Head of caudate nucleus (tissue), 42 donors: ENCODE data around the gene ETV3.
A peak's percentile ranks its signal among the peaks of the same experiment; 100 is the strongest.
"Not testable (repeated sequence)": the region's sequence is repeated elsewhere in the genome, so short reads cannot be mapped to it uniquely, and the experiment has no call there.

ENCODE experiments used
- DNase-seq, 42 donors: peaks; one replicate each; pipeline versions ENCODE4 v3.0.0 to v3.0.0-alpha.2; 2020 to 2021; ENCODE audit warnings: mixed read lengths in 7 of 42
- intact Hi-C: fragments of 100-400 bp; cut with DNase I; formaldehyde crosslinking; loops from one replicate; pipeline ENCODE4 v1.15.0; 2022

The ETV3 gene

DNA sequence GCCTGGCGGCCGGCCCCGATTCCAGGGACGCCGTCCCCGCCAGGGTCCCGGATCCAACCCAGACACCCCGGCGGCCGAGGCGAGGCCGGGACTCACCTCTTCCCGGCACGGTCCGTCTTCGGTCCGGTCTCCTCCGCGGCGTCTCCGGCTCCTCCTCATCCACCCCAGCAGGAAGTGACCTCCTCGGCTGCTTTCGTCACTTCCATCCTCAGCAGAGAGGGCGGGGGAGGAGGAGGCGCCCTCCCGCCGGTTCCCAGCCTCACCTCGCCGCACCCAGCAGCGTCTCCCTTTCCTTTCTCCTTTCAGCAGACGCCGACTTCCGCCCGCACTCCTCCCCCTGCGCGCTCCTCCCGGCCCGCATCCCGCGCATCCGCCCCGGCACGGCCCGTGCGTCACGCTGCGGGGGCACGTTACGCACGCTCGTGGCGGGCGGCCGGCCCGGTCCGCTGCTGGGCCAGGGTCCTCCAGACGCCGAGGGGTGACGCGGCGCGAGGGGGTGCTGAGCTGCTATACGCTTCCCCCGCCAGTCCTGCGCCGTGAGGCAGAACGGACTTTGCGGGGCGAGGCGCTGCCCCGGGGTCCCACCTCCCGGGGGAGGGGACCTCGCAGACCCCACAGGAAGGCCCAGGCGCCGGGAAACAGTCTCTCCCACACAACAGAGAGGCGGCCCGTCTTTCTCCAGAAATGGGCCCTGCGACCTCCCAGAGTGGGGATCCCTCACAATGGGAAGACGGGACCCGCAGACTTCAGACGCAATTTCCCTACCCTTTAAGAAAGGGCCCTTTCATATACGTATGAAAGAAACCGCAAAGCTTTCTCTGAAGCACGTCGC is at the start of gene ETV3:
ETV3 (minus strand) TSS at position 176 of the 832 bp plus-strand sequence. CDS start 2,043 bp downstream, outside the sequence.
- intact Hi-C loops: loop anchor here (5.0 kb wide), 1 partner anchor 91 kb away; the partner anchor contains the start of gene ARHGEF11

GRCh38 chr1:157186281-157186992 is 48.2 kb upstream of the ETV3 start:
- no peak for DNase-seq
- intact Hi-C loops: no loop called here

More for the DNA sequence above, at the start of gene ETV3:
- peak; percentile 80 to 97 (median 92) for DNase-seq

DNA sequence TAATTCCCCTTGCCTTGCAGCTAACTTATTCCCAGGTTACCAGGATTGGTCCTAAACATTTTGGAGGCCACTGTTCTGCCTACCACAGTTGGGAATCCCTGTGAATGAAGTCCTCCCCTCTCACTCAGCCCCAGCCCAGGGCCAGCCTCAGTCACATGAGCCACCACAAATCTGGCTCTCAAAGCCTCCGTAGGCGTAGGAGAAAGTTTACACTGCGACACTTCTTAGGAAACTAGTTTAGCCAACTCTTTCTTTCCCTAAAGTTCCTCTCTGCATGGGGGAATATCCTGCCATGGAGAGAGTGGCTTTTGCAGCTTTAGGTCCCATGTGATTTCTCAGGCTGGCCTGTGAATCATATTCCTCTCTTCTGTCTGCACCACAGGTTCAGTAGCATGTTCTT is 45.7 kb upstream of the ETV3 start:
- intact Hi-C loops: no loop called here
- DNase-seq: no peak

DNA sequence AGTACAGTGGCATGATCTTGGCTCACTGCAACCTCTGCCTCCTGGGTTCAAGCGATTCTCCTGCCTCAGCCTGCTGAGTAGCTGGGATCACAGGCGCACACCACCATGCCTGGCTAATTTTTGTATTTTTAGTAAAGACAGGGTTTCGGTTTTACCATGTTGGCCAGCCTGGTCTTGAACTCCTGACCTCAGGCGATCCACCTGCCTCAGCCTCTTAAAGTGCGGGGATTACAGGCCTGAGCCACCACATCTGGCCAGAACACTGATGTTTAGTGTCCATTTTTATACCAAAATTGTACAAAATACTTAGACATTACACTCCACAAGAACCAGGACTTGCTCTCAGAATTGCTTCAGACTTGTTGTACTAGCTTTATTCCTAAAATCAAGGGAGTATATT is 44.2 kb upstream of the ETV3 start:
- intact Hi-C loops, DNase-seq: not testable (repeated sequence)

GRCh38 chr1:157181790-157182189 is 43.6 kb upstream of the ETV3 start:
- DNase-seq: no peak

DNA sequence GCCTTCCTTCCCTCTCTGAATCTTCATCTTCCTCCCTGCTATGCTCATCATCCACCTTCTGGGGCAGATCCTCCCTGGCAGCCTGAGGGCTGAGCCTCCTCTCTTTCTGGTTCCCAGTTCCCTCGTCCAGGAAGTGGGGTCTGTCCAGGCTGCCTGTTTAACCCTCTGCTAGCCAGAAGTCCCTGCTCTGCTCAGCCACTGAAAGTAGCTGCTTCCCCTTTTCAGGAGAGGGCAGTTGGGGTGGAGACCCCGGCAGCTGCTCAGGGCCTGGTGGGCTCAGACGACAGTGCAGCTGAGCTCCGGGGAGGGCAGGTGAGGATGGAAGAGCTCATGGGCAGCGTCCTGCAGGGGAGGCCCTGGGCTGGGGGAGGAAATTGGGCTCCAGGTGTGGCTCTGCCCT is 43.1 kb upstream of the ETV3 start:
- DNase-seq: no peak
- intact Hi-C loops: no loop called here

More at GRCh38 chr1:157181790-157182189, 43.6 kb upstream of the ETV3 start:
- intact Hi-C loops: no loop called here

DNA sequence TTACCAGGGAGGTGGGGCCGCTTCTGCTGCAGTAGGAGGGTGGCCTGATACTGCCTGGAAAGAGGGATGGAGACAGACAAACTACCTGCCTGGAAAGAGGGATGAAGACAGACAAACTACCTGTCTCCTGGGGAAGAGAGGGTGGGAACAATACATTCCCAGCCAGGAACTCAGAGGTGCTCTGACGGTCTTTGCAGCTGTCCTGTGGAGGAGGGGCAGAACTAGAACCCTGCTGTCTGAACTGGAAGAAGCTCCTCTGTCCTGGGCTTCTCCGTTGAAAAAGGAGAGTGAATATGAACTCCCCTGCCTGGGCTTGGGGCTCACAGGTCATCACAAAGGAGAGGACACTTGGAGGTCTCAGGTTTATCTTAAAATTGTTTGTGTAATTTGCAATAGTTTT is 40.3 kb upstream of the ETV3 start:
- intact Hi-C loops: no loop called here
- DNase-seq: no peak

- intact Hi-C loops: no loop called here
- no peak for DNase-seq
Measured at GRCh38 chr1:157177733-157178394, 39.7 kb upstream of the ETV3 start.

DNA sequence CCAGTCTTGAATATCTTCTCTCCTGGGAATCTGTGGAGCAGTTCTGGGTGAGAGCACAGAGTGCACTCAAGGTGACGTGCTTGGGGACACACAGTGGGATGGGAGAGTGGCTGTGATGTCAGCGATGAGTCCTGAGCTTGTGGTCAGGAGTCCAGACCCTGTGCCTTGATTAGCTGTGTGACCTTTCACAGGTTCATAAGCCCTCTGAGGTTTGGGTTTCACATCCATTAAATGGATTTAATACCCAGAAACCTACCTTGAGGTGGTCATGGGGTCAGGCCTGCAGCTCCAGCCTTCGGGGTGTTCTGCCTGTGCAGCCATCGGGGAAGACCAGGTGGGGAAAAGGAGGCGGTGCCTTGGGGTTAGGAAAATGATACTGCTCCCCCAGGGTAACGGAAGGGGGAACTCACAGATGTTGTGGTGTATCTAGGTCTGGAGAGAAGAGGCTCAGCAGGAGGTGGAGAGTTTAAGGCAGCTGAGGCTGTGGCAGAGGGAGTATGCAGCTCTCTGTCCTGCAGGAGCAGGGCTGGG is 38.5 kb upstream of the ETV3 start:
- no peak for DNase-seq
- intact Hi-C loops: no loop called here

DNA sequence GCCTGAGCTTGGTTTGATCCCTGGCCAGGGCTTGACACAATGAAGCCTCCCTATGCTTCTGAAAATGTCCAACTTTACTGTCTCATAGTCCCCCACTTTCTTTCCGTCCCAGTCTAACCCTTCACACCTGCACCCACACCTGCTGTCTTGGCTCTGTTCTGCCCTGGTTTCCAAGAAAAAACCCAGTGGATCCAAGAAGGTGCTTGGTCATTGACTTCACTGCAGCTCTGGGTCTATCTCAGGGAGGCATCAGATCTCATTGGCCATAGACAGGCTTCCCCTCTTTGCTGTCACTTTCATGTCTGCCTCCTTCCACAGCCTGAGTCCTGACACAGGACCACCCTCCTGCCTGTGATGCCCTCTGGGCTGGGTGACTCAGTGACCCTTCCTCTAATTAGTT is 37.8 kb upstream of the ETV3 start:
- no peak for DNase-seq
- intact Hi-C loops: no loop called here

GRCh38 chr1:157173900-157174410 is 35.8 kb upstream of the ETV3 start:
- intact Hi-C loops: no loop called here
- no peak for DNase-seq

DNA sequence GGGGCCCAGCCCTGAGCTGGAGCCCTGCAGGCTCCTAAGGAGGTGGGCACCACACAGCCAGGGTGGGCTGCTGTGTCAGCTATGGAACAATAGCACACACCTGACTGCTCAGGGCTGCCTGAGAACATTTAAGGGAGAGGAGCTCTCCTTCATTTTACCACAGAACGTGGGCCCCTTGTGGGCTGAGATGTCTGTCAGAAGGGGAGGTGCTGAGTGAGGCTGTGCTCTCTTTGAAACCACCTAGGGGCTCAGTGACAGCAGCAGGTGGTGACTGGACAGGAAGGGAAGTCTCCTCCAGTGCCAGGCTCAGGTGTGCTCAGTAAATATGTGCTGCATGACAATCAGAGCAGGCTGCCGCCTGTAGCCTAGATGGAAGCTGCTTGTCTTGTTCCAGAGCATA is 35.0 kb upstream of the ETV3 start:
- not testable (repeated sequence) for DNase-seq

DNA sequence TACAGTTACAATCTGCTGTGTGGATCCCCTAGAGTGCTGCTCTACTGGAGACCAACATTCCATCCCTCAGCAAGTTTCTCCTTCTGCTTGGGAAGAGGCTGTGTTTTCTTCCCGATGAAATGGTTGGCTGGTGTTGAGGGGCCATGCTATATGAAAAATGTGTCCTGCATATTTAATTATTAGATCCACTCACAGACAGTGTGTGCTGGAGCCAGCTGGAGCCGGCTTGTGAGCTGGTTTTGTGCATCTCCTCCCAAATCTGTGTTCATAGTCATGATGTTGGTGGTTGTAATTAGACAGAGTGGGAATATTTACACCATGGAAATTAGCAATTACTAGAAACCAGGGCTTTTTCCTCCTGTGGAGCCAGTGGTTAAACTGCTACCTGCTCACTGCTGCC is 34.4 kb upstream of the ETV3 start:
- DNase-seq, intact Hi-C loops: not testable (repeated sequence)

More for the DNA sequence above, 35.0 kb upstream of the ETV3 start:
- intact Hi-C loops: not testable (repeated sequence)

DNA sequence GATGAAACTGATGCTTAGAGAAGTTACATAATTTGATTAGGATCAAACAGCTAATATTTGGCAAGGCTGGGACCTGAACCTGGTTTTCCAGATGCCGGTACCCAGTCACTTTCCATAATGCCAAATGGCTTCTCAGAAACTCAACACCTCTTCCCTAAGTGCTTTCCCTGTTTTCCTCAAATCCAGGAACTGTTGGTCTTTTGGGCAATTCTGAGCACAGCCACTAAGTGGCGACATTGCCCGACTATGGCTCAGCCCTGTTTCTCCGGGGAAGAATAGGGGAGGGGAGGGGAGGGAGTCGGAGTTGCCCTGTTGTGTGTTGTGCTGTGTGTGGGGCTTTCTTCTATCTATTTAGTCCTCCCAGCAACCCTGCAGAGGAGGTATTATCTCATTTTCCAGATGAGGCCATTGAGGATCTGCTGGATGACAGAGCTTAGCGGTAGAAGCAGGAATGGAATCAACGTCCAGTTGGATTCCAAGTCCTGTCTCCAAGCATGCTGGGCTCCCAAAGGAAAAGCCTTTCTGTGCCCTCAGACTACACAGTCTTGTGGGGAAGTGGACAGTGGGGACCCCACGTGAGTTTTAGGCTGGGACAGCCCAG is 33.8 kb upstream of the ETV3 start:
- peak in 1 of 42 donors; percentile 28 for DNase-seq
- intact Hi-C loops: not testable (repeated sequence)

DNA sequence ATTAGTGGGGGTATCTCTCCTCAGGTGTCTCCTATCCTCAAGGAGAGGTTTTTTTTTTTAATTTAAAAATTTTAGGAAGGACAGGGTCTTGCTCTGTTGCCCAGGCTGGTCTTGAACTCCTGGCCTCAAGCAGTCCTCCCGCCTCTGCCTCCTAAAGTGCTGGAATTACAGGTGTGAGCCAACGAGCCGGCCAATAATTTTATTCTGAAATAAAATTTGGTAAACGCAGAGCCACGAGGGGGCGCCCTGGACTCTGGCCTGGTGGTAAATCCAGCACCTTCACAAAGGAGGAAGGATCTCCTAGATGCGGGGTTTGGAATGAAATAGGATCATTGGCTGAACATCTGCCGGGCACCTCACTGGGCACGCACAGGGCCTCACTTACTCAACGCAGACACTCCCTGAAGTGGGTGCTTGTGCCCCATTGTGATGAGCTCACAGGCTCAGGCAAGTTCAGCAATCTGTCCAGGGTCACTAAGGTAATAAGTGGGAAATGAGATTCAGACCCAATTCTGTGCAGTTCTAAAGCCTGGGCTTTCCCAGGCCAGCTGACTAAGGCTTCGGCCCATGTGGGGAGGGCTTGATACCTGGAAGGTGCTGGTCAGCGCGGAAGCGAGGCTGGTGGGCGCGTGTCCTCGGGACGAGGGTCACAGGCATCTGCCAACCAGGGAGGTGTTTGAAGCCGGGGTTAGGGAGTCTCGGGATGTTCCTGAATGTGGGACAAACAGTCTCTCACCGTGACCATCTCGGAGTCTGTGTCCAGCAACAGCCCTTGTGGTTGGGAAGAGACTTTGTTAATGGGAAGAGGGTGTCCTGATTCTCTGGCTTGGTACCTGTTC is 32.7 kb upstream of the ETV3 start:
- DNase-seq: peak in 24 of 42 donors; percentile 15 to 67 (median 36)
- intact Hi-C loops: no loop called here

- intact Hi-C loops: no loop called here
- DNase-seq: no peak
Measured at GRCh38 chr1:157168015-157168414, 29.8 kb upstream of the ETV3 start.

DNA sequence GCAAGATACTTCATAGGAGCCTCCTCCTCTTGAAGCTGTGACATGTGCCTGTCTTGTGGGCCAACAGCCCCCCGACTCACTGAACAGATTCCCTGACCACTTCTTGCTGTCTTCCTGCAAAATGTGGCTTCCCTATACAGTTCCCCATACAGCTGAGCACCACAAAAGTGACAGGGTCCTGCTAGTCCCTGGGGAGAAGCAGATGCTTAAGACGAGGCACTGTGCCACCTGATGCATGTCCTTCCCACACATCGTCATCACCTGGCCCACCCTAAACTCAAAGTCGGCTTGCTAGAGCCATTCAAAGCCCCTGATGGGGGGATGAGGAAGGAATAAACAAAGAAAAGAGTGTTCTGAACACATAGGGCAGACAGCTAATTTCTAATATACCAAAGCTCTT is 29.2 kb upstream of the ETV3 start:
- DNase-seq: no peak
- intact Hi-C loops: no loop called here

DNA sequence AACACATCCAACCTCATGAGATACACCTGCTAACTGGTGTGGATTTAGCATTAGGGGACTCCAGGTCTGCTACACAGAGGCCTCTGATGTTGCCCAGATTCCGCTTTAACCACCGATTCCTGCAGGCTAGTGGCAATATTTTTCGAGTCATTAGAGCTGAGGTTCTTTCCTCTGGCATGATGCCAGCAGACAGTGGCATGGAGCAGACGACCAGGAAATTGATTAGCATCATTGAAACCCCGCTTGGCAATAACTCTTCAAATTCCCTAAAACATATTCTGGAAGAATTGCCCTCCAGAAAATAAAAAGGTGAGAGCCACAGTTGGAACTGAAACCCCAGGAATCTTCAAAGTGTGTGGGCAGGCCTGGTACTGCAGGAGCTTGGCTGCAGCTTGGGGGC is 28.4 kb upstream of the ETV3 start:
- intact Hi-C loops: no loop called here
- no peak for DNase-seq
